GM21619 (cell line): Measurements from ENCODE around the gene MKS1.
A peak's percentile ranks its signal among the peaks of the same experiment; 100 is the strongest.

Source experiments
- ATAC-seq: cut with Tn5 transposase; IDR thresholded peaks from one replicate; pipeline ENCODE4 v1.9.1; 2021; ENCODE audit not compliant: unreplicated experiment

Gene MKS1

GRCh38 chr17:58245428-58246103 is 26.5 kb upstream of the MKS1 start:
- no peak for ATAC-seq

- no peak for ATAC-seq
Measured at GRCh38 chr17:58244963-58245362, 25.9 kb upstream of the MKS1 start.

- ATAC-seq: no peak
Measured at GRCh38 chr17:58242171-58242784, 23.2 kb upstream of the MKS1 start.

- ATAC-seq: no peak
Measured at GRCh38 chr17:58239987-58240386, 20.9 kb upstream of the MKS1 start.

GRCh38 chr17:58238147-58238634 is 19.1 kb upstream of the MKS1 start, which contains the start of gene LPO:
Gene LPO (plus strand): TSS chr17:58238584. CDS start chr17:58242980, 4,396 bp downstream.
- ATAC-seq: no peak

GRCh38 chr17:58236394-58236793 is 17.3 kb upstream of the MKS1 start:
- ATAC-seq: no peak

- no peak for ATAC-seq
Measured at GRCh38 chr17:58235821-58236220, 16.8 kb upstream of the MKS1 start.

GRCh38 chr17:58234512-58234911 is 15.5 kb upstream of the MKS1 start:
- ATAC-seq: no peak

GRCh38 chr17:58233543-58233942 is 14.5 kb upstream of the MKS1 start:
- peak; percentile 72 for ATAC-seq

- peak; percentile 75 for ATAC-seq
Measured at GRCh38 chr17:58232707-58233156, 13.7 kb upstream of the MKS1 start.

GRCh38 chr17:58231641-58232040 is 12.6 kb upstream of the MKS1 start:
- ATAC-seq: no peak

- ATAC-seq: no peak
Measured at GRCh38 chr17:58229881-58230280, 10.8 kb upstream of the MKS1 start.

GRCh38 chr17:58229384-58229783 is 10.3 kb upstream of the MKS1 start:
- ATAC-seq: no peak

- ATAC-seq: no peak
Measured at GRCh38 chr17:58228679-58229078, 9.6 kb upstream of the MKS1 start.

GRCh38 chr17:58227733-58228132 is 8.7 kb upstream of the MKS1 start:
- no peak for ATAC-seq

GRCh38 chr17:58224315-58224714 is 5.3 kb upstream of the MKS1 start:
- ATAC-seq: no peak

- ATAC-seq: no peak
Measured at GRCh38 chr17:58219789-58220183, 731 bp upstream of the MKS1 start.

GRCh38 chr17:58217766-58218165 is 1.3 kb downstream of the MKS1 start:
- no peak for ATAC-seq

- no peak for ATAC-seq
Measured at GRCh38 chr17:58215685-58216084, 3.4 kb downstream of the MKS1 start.

GRCh38 chr17:58210922-58211321 is 8.1 kb downstream of the MKS1 start:
- no peak for ATAC-seq

GRCh38 chr17:58208344-58208743 is 10.7 kb downstream of the MKS1 start:
- no peak for ATAC-seq

GRCh38 chr17:58207451-58207850 is 11.6 kb downstream of the MKS1 start:
- ATAC-seq: no peak

- ATAC-seq: no peak
Measured at GRCh38 chr17:58205936-58206335, 13.1 kb downstream of the MKS1 start.
